HG02678 (cell line): ENCODE data around the gene PPP1R16B.
"Not testable (repeated sequence)": the region's sequence is repeated elsewhere in the genome, so short reads cannot be mapped to it uniquely, and the experiment has no call there.

ENCODE experiments used
- ATAC-seq: cut with Tn5 transposase; IDR thresholded peaks from one replicate; pipeline ENCODE4 v1.9.1; 2021; ENCODE audit warnings: mild to moderate bottlenecking, moderate library complexity; ENCODE audit not compliant: unreplicated experiment

The PPP1R16B gene

GRCh38 chr20:38843346-38843745 is 37.8 kb downstream of the PPP1R16B start:
- ATAC-seq: no peak

GRCh38 chr20:38844963-38845362 is 39.5 kb downstream of the PPP1R16B start:
- no peak for ATAC-seq

GRCh38 chr20:38847840-38848239 is 42.3 kb downstream of the PPP1R16B start:
- no peak for ATAC-seq

GRCh38 chr20:38853759-38854158 is 48.3 kb downstream of the PPP1R16B start:
- ATAC-seq: no peak

- ATAC-seq: no peak
Measured at GRCh38 chr20:38854654-38855066, 49.2 kb downstream of the PPP1R16B start.

- ATAC-seq: no peak
Measured at GRCh38 chr20:38855356-38855755, 49.9 kb downstream of the PPP1R16B start.

GRCh38 chr20:38856570-38856969 is 51.1 kb downstream of the PPP1R16B start:
- no peak for ATAC-seq

- ATAC-seq: no peak
Measured at GRCh38 chr20:38857703-38858102, 52.2 kb downstream of the PPP1R16B start.

- peak; percentile 34 for ATAC-seq
Measured at GRCh38 chr20:38859070-38859690, 53.7 kb downstream of the PPP1R16B start.

- not testable (repeated sequence) for ATAC-seq
Measured at GRCh38 chr20:38859857-38860256, 54.4 kb downstream of the PPP1R16B start.

GRCh38 chr20:38861071-38861401 is 55.5 kb downstream of the PPP1R16B start:
- no peak for ATAC-seq

GRCh38 chr20:38862226-38862625 is 56.7 kb downstream of the PPP1R16B start:
- ATAC-seq: no peak

- ATAC-seq: peak; percentile 67
Measured at GRCh38 chr20:38863024-38863851, 57.7 kb downstream of the PPP1R16B start.

GRCh38 chr20:38864662-38865061 is 59.2 kb downstream of the PPP1R16B start:
- no peak for ATAC-seq

GRCh38 chr20:38866265-38867061 is 61.0 kb downstream of the PPP1R16B start:
- no peak for ATAC-seq

GRCh38 chr20:38867062-38867359 is 61.5 kb downstream of the PPP1R16B start:
- ATAC-seq: no peak

GRCh38 chr20:38870733-38871559 is 65.4 kb downstream of the PPP1R16B start:
- no peak for ATAC-seq

- ATAC-seq: no peak
Measured at GRCh38 chr20:38871560-38871953, 66.1 kb downstream of the PPP1R16B start.

- ATAC-seq: no peak
Measured at GRCh38 chr20:38872036-38872435, 66.5 kb downstream of the PPP1R16B start.

- ATAC-seq: no peak
Measured at GRCh38 chr20:38872491-38873049, 67.1 kb downstream of the PPP1R16B start.
